Activated CD4-positive, alpha-beta T cell treated with anti-CD3 and anti-CD28 coated beads, Interleukin-10, Interleukin-2, amounts not matched to agents 100 ng/mL and 50 ng/mL, durations not matched to agents 16 hours and 8 hours (primary cell): Measurements from ENCODE around the gene FYCO1.
"Not testable (repeated sequence)": the region's sequence is repeated elsewhere in the genome, so short reads cannot be mapped to it uniquely, and the experiment has no call there.

Experiments
- DNase-seq: peaks from one replicate; pipeline ENCODE4 v3.0.0-alpha.2; 2020

The FYCO1 gene

GRCh38 chr3:46008058-46008457 is 12.4 kb upstream of the FYCO1 start:
- no peak for DNase-seq

- no peak for DNase-seq
Observed at GRCh38 chr3:46007280-46007679, 11.7 kb upstream of the FYCO1 start.

GRCh38 chr3:46006238-46007032 is 10.8 kb upstream of the FYCO1 start:
- no peak for DNase-seq

DNA sequence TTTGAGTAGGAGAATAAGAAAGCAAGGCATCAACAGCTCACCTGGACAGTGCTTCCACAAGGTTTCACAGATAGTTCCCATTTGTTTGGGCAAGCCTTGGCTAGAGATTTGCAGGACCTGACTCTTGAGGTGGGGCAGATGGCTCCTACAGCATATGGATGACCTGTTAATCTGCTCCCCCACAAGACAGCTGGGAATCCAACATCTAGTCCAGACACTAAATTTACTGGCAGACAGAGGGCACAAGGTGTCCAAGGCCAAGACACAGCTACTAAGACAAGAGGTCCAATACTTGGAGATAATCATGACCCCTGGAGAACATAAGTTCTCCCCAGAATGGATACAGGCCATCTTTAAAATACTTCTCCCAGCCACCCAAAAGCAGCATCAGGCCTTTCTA is 8.1 kb upstream of the FYCO1 start:
- not testable (repeated sequence) for DNase-seq

DNA sequence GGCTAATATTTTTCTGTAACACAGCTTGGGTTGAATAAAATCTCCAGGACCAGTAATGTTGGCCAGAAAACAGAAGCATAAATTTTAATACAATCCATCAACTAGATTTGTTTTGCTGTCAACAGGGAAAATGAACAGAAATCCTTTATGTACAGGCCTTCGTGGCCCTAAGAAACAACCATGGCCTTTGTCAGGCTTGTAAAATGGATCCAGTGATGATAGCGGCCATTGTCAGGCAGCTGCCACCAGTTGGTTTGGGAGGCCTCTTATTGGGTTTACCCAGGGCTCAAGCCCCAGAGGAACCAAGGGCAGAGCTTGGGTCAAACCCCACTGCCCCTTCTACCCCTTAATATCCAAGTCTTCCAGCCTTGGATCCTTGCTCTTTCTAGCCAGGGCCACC is 5.6 kb upstream of the FYCO1 start:
- no peak for DNase-seq

DNA sequence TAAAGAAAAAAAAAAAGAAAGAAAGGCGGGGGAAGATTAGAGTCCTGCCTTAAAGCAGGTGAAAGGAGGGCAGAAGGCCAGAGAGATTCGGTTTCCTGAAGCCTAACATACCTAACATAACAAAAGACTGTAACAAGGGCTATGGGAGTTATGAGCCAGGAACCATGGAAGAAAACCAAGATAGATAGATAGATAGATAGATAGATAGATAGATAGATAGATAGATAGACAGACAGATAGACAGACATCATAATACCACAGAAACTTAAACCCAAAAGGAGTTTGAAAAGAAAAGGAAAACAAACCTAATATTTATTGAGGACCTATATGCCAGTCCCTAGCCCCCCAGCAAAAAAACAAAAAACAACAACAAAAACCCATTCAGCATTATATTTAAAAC is 2.3 kb upstream of the FYCO1 start:
- no peak for DNase-seq

- not testable (repeated sequence) for DNase-seq
Observed at GRCh38 chr3:45997499-45997898, 1.9 kb upstream of the FYCO1 start.

DNA sequence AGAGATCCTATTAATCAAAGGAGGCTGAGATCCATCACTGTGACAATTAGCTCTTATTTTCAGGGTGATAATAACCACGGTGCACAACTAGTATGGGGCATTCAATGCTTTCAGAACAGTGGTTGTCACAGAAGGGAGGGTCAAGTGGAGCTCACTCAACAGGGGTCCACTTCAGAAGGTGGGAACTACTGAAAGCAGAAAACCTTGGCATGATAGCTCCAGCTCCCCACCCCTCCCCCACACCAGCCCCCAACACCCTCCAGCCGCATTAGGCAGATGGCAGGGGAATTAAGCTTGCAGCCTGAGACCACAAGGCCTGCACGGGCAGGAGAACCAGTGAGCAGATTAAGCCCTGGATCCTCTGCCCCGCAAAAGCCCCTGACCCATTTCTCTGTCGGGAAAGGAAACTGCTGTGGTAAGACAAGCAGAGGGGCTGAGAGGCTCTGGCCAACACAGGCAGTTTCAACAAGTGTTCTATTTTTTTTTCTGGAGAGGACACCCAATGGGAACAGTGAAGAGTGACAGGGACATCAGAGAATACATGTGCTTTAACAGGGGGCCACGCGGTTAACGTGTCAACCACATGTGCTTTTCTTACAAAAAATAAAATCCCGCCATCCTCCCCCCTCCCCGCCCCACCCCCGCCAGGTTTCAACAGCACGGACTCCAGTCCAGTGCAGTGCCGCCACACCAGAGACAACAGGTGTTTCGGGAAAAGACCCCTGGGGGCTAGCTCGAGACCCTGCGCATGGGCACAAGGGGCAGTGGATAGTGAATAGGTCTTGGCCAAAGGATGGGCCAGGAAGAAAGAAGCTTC is 997 bp downstream of the FYCO1 start:
- peak; percentile 78 for DNase-seq

DNA sequence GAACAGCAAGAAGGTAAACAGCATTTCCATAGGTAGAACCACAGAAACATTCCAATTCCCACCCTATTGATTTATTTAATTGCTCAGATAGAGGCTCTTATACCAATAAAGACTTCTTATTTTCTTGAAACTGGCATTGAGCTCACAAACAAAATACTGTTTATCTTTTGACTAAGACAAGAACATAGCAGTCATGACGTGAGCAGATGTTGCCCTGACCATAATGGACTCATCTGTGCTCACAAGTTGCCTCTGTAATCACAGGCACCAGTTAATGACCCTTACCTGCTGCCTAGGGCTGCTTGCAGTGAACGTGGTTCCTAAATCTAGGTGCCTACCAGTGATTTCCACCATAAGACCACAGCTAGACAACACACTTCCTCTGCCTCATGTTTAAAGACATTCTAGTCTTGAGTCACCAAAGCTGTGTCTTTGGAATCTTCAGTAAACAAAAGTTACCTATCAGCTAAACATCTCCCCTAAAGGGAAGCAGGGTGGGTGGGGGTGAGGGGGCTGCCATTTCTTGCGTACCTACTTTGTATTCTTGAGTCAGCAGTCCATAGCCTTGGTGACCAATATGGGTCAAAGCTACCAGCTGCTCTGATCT is 2.1 kb downstream of the FYCO1 start:
- DNase-seq = peak; percentile 78

DNA sequence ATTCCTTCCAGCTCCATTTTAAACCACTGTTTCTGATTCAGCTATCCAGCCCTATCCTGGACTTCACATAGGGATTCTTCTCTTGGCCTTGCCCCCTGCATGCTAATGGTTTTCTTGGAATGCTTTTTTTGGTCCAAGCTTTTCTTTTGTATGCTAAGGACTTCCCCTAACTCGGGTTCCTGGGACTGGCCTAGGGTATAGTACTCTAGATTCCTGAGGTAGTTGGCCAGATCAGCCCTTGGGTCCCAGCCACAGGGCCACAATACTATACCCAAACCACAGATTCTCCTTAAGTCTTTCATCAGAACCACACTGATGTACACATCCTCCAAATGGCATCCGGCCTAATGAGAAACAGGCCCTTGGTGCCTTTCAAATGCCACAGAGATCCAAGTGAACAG is 2.8 kb downstream of the FYCO1 start:
- DNase-seq = peak; percentile 57

GRCh38 chr3:45992133-45992729 is 3.4 kb downstream of the FYCO1 start:
- no peak for DNase-seq

- DNase-seq = no peak
Observed at GRCh38 chr3:45991341-45991740, 4.3 kb downstream of the FYCO1 start.

GRCh38 chr3:45990181-45990580 is 5.4 kb downstream of the FYCO1 start:
- no peak for DNase-seq

- DNase-seq = peak; percentile 57
Observed at GRCh38 chr3:45988804-45989203, 6.8 kb downstream of the FYCO1 start.

GRCh38 chr3:45988362-45988761 is 7.3 kb downstream of the FYCO1 start:
- DNase-seq = no peak

DNA sequence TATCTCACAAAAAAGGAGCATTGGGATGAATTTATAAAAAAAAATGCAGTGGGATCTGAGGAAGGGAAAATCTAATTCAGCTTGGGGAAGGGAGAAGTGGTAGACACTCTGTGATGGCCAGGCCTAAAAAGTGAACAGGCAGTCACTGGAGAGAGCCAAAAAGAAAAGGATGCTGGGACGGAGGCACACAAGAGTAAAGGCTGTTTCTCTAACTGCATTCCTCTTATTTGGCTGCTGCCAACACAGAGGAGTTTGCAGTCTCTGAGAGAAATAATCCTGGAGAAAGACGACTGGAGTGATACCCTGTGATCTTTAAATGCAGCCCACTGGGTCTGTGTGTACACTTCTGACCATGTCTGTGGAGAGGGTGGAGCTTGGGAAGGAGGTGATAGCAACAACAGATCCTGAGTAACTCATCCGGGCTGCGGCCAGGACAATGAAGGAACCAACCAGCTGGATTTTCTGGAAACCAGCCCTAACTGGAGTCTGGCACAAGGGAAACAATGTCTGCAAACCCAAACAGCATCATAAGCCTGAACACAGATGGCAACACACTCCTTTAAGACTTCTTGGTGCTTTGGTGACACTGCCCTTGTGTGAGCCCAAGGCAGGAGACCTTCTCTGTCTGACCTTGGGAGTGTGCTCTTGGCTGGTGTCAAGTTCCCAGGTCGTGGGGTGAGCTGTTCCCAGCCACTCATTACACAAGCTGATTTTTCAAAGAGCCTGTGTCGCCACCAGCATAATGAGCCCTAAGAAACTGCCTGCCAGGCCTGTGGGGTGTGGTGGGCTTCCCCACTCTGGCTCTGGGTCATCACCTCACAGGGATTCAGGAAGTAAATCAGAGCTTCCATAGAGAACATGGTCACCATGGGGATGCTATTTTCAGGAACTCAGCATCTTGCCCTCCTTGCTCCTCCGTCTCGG is 8.0 kb downstream of the FYCO1 start:
- no peak for DNase-seq

- no peak for DNase-seq
Observed at GRCh38 chr3:45986303-45986982, 9.2 kb downstream of the FYCO1 start.

GRCh38 chr3:45985532-45986302 is 9.9 kb downstream of the FYCO1 start:
- no peak for DNase-seq

DNA sequence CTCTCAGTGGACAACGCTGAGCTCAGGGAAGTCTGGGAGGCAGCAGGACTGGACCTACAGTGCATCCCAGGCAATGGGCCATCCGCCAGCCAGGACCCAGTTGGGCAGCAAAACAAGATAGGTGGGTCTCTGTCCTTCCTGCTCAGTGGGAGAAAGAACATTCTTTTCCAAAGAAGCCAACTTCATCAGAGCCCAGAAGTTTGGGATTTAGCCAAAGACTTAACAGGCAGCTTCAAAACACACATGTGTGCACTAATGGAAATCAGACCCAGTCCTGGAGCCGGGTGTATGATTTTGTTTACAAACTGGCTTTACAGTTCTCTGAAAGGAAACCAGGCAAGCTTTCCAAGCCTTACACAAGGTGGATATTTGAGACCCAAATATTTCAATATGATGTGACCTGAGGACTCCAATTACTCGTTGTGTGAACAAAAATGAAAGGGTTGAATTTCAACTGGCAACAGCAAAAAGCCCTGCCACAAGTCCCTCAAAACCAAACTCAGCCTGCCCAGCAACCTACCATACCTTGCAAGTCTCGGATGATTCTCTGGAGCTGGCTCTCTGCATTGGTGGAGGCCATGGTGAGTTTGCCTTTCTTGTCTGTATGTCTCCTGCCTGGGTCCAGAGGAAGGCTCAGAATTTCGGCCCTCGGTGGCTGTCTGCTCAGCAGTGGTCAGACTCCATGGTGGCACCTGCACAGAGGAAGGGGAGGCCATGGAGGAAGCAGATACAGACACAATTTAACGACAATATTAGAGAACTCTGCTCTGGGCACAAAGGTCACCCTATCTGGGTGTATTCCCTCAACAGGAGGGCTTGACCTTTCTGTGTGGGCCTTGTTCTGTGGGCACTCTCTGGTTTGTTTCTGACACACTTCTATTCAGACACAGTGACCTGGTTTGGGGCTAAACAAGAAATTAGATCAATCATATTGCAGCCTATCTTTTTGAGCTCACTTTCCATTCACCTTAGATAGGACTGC is 11.0 kb downstream of the FYCO1 start:
- no peak for DNase-seq

- no peak for DNase-seq
Observed at GRCh38 chr3:45983770-45984169, 11.9 kb downstream of the FYCO1 start.
